ENCODE measurements around the gene TRIO.

Gene TRIO

GRCh38 chr5:14226554-14226953, 83.4 kb downstream of the TRIO start:
- DNase-seq (ENCODE audit: low spot score), result no peak

- DNase-seq (ENCODE audit: low spot score), result no peak
Observed at GRCh38 chr5:14226992-14227391, 83.8 kb downstream of the TRIO start.

- DNase-seq (ENCODE audit: low spot score), result no peak
Observed at GRCh38 chr5:14227513-14227912, 84.4 kb downstream of the TRIO start.

- no peak for DNase-seq (ENCODE audit: low spot score)
Observed at GRCh38 chr5:14228219-14228618, 85.1 kb downstream of the TRIO start.

- DNase-seq (ENCODE audit: low spot score), result no peak
Observed at GRCh38 chr5:14229181-14229580, 86.0 kb downstream of the TRIO start.

- no peak for DNase-seq (ENCODE audit: low spot score)
Observed at GRCh38 chr5:14229734-14230133, 86.6 kb downstream of the TRIO start.

GRCh38 chr5:14231156-14231555, 88.0 kb downstream of the TRIO start:
- no peak for DNase-seq (ENCODE audit: low spot score)

- DNase-seq (ENCODE audit: low spot score), result no peak
Observed at GRCh38 chr5:14231890-14232289, 88.7 kb downstream of the TRIO start.

GRCh38 chr5:14234204-14234603, 91.1 kb downstream of the TRIO start:
- DNase-seq (ENCODE audit: low spot score), result no peak

- no peak for DNase-seq (ENCODE audit: low spot score)
Observed at GRCh38 chr5:14235872-14236271, 92.7 kb downstream of the TRIO start.

GRCh38 chr5:14236757-14237156, 93.6 kb downstream of the TRIO start:
- no peak for DNase-seq (ENCODE audit: low spot score)

GRCh38 chr5:14237317-14238086, 94.4 kb downstream of the TRIO start:
- no peak for DNase-seq (ENCODE audit: low spot score)

GRCh38 chr5:14238272-14238671, 95.1 kb downstream of the TRIO start:
- DNase-seq (ENCODE audit: low spot score), result no peak

- no peak for DNase-seq (ENCODE audit: low spot score)
Observed at GRCh38 chr5:14239404-14239803, 96.3 kb downstream of the TRIO start.

GRCh38 chr5:14239951-14240350, 96.8 kb downstream of the TRIO start:
- DNase-seq (ENCODE audit: low spot score), result no peak

GRCh38 chr5:14240359-14240758, 97.2 kb downstream of the TRIO start:
- DNase-seq (ENCODE audit: low spot score), result no peak

GRCh38 chr5:14241141-14241540, 98.0 kb downstream of the TRIO start:
- DNase-seq (ENCODE audit: low spot score), result no peak

- DNase-seq (ENCODE audit: low spot score), result no peak
Observed at GRCh38 chr5:14242447-14242846, 99.3 kb downstream of the TRIO start.

- DNase-seq (ENCODE audit: low spot score), result no peak
Observed at GRCh38 chr5:14242871-14243383, 99.8 kb downstream of the TRIO start.

- no peak for DNase-seq (ENCODE audit: low spot score)
Observed at GRCh38 chr5:14243766-14244165, 100.6 kb downstream of the TRIO start.

GRCh38 chr5:14244721-14245120, 101.6 kb downstream of the TRIO start:
- no peak for DNase-seq (ENCODE audit: low spot score)

- DNase-seq (ENCODE audit: low spot score), result no peak
Observed at GRCh38 chr5:14245132-14245925, 102.2 kb downstream of the TRIO start.

- DNase-seq (ENCODE audit: low spot score), result no peak
Observed at GRCh38 chr5:14246350-14247053, 103.4 kb downstream of the TRIO start.
